Dermis blood vessel endothelial cell (primary cell): ENCODE results near the gene GLYATL1. TPM values are rescaled to one million over a fixed set of nuclear protein-coding genes. Genes with fewer than 3 reads are reported as not detected.
"Not testable (repeated sequence)": the region's sequence is repeated elsewhere in the genome, so short reads cannot be mapped to it uniquely, and the experiment has no call there.

ENCODE experiments used
- DNase-seq: peaks from one replicate; pipeline ENCODE4 v3.0.0; 2010
- total RNA-seq: library from RNA; depleted of rRNA; stranded (reverse); fragments of >200 nt; gene quantifications from 2 replicates; pipeline ENCODE4 v1.2.3, GENCODE V29; 2014

GLYATL1 gene
- total RNA-seq, 1 donor from 2014 or later = 0.17 TPM

DNA sequence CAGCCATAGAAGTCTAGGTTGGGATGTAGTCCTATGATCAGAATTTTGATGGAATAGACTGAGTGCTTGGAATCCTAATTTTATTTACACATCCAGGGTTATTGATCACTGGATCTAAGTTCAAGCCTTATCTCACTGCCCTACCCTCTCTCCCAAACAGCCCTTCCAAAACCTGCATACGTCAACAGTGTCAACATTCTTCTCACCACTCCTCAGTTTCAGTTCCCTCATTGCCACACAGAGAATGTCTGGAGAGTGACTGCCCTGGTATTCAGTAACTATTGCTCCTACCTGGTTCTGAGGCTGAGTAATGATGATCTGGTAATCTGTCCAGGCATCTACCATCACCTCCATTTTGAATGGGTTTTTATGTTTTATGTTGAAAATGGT lies 60.0 kb downstream of the GLYATL1 start:
- no peak for DNase-seq

GRCh38 chr11:59000003-59000402 lies 60.7 kb downstream of the GLYATL1 start:
- DNase-seq = no peak

DNA sequence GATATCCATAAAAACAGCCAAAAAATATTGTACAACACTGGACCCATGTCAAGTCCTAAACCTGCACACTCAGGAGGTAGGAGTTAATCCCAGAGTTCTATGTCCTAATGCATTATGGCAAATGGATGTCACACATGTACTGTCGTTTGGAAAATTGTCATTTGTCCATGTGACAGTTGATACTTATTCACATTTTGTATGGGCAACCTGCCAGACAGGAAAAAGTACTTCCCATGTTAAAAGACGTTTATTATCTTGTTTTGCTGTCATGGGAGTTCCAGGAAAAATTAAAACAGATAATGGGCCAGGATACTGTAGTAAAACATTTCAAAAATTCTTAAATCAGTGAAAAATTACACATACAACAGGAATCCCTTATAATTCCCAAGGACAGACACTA lies 62.7 kb downstream of the GLYATL1 start:
- DNase-seq = not testable (repeated sequence)

Other genes with a start within 250 kb of the GLYATL1 start
- under 0.01 TPM in 1 of 2 replicates, not detected in the other for gene GLYAT, start 207.5 kb upstream of the GLYATL1 start, total RNA-seq
- gene GLYATL2, start 94.8 kb upstream of the GLYATL1 start, total RNA-seq = 0.09 TPM in 1 of 2 replicates, not detected in the other
- gene GLYATL1B, start 146.8 kb downstream of the GLYATL1 start, total RNA-seq = not detected in 2 replicates
- 20.6 and 37.6 TPM in 2 replicates for gene FAM111B, start 167.7 kb downstream of the GLYATL1 start, total RNA-seq
- gene FAM111A, start 203.4 kb downstream of the GLYATL1 start, total RNA-seq = 87.0 and 103 TPM in 2 replicates
- 28.1 and 32.9 TPM in 2 replicates for gene DTX4, start 232.6 kb downstream of the GLYATL1 start, total RNA-seq